Astrocyte of the cerebellum (primary cell): ENCODE measurements around the gene MAML2.
A peak's percentile ranks its signal among the peaks of the same experiment; 100 is the strongest.

Experiments used
- DNase-seq: peaks from one replicate; pipeline ENCODE4 v3.0.0-alpha.2; 2011; ENCODE audit warnings: low read depth
- H3K4me3 ChIP-seq: 2 replicates; pipeline ENCODE4 v1.5.1; 2011; ENCODE audit warnings: mild to moderate bottlenecking, low read depth, low read length, moderate library complexity
- CTCF ChIP-seq: IDR thresholded peaks from 2 replicates; pipeline ENCODE4 v1.5.1; 2012; ENCODE audit warnings: low read length, low read depth, moderate library complexity, mild to moderate bottlenecking; ENCODE audit errors: missing control alignments
- in situ Hi-C: cut with HindIII; loops from 2 replicates; pipeline ENCODE4 v1.10.0; 2017; ENCODE audit warnings: low sequenced_read_pairs

Gene MAML2

GRCh38 chr11:96045622-96046456, 297.2 kb downstream of the MAML2 start:
- in situ Hi-C loops, result no loop called here
- TF ChIP-seq CTCF, result peak; percentile 61
- peak overlapping the region; percentile 10 for H3K4me3 ChIP-seq
- peak; percentile 92 for DNase-seq

DNA sequence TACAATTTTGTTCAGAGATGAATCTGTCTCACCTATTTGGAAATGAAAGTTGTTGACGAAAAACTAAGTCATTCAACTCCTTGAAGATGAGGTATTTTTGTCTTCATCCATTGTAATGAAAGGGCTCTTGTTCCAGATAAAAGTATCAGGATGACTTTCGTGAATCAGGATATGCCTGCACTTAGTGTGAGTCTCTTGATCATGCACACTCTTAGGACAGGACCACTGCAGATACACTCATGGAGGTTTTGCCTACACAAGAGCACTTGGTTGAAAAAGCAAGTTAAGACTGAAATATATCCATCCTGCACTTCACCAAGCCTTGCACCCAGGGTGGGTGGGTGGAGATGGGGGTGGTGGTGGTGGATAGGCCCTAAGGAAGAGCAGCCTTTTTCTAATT, 298.2 kb downstream of the MAML2 start:
- no peak for DNase-seq
- TF ChIP-seq CTCF, result no peak
- in situ Hi-C loops, result no loop called here
- H3K4me3 ChIP-seq, result no peak overlapping the region

- no peak overlapping the region for H3K4me3 ChIP-seq
- TF ChIP-seq CTCF, result no peak
- in situ Hi-C loops, result no loop called here
Observed at GRCh38 chr11:96044311-96044710, 298.7 kb downstream of the MAML2 start.

GRCh38 chr11:96043291-96043690, 299.7 kb downstream of the MAML2 start:
- in situ Hi-C loops, result no loop called here
- no peak for DNase-seq
- no peak overlapping the region for H3K4me3 ChIP-seq
- TF ChIP-seq CTCF, result no peak

More at GRCh38 chr11:96044311-96044710, 298.7 kb downstream of the MAML2 start:
- DNase-seq, result no peak

DNA sequence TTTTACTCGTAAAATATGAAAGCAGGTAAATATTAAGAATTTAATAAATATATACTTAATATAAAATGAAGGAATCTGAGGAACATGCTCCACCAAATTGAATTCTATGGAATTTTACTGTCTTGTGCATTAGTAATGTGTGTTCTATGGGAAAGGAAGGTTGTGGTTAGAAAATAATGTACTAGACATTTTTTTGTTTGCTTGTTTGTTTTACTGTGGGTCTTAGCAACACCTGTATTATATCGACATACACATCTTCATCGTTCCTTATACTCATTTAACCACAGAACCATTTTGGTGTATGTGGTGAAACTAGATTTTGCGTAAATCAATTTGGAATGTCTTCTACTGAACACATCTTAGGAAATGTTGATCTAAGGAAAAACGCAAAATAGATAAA, 304.9 kb downstream of the MAML2 start:
- in situ Hi-C loops, result loop anchor here (5.0 kb wide), 1 partner anchor 36 kb away; no protein-coding TSS in a partner anchor
- TF ChIP-seq CTCF, result no peak
- H3K4me3 ChIP-seq, result no peak overlapping the region
- no peak for DNase-seq

DNA sequence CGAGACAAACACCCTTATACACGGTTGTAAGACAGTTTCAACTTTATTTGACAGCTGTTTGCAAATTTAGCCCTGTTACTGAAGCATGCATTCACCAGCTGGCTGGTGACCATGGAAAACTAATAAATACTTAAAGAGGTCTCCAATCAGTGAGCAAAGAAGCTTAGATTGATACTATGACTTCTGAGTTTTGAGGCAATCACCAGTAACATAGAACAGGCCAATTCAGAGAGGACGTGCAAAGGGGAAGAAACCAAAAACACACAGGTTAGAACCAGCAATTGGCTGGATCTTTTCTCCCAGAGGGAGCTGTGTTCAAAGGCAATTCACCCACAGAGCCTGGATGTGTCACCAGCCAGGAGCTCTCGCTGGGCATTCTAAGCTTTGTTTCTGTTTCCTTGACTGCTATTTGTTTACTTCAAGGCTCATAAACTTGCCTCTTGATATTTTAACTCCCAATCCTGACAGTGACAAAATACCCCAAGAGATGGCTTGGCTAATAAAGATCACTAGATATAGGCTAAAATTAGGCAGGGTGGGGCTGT, 305.5 kb downstream of the MAML2 start:
- DNase-seq, result peak; percentile 34
- in situ Hi-C loops, result loop anchor here (5.0 kb wide), 1 partner anchor 35 kb away; no protein-coding TSS in a partner anchor

More for the DNA sequence above, 305.5 kb downstream of the MAML2 start:
- peak; percentile 21 for TF ChIP-seq CTCF
- H3K4me3 ChIP-seq, result no peak overlapping the region
